Measurements from ENCODE around the gene RTTN. TPM values are rescaled to one million over a fixed set of nuclear protein-coding genes. Genes with fewer than 3 reads are reported as not detected.

The RTTN gene
- total and polyA plus RNA-seq, 4 donors, result 1.1 to 14.3 (median 8.8) TPM

DNA sequence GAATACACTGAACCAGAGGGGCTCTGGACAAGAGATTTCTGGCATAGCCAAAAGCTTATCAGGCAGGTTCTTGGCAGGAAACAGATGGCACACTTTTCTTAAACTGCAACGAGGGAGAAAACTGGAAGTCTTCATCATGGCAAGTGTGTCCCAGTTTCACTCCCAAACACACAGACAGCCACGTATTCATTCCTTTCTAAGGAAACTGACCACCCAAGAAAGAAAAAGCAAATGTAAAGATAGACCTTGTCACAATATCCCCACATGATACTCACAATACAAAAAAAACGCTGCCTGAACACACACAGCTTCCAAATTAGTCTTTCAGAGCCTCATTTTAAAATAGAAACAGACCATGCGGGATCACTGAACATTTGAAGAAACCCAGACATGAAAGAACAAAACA, 40.6 kb upstream of the RTTN start:
- WGBS, result 51% methylated on average over 4 of the region's 4 CpGs
- Histone ChIP-seq H3K4me1 (ENCODE audit: control insufficient read depth in 4 of 4, insufficient read depth in 4 of 4, low read length in 3 of 4) (no peaks in the 10 kb centered on the region), H3K4me3 (ENCODE audit: low read depth in 1 of 3, low read length in 3 of 3) (no peak overlapping the region), H3K27me3 (ENCODE audit: control insufficient read depth in 4 of 4, insufficient read depth in 4 of 4, low read length in 3 of 4) (no peaks in the 10 kb centered on the region), H3K9me3 (ENCODE audit: control insufficient read depth in 4 of 4, low read length in 3 of 4) (no peaks in the 10 kb centered on the region), H3K36me3 (ENCODE audit: control insufficient read depth in 4 of 4, insufficient read depth in 3 of 4, low read depth in 1 of 4, low read length in 3 of 4) (no peaks in the 10 kb centered on the region), H3K27ac (ENCODE audit: low read depth in 1 of 2, low read length in 2 of 2) (no peak overlapping the region), H3K9ac (ENCODE audit: low read depth in 1 of 2, low read length in 2 of 2) (no peak overlapping the region)
- no peak for DNase-seq (ENCODE audit: low spot score)
- no peak for TF ChIP-seq FOXA2 (IDR thresholded peaks at IDR 0.05)
- TF ChIP-seq YY1 (IDR thresholded peaks at IDR 0.05), result no peak
- TF ChIP-seq HNF4G (IDR thresholded peaks at IDR 0.05), result no peak
- TF ChIP-seq EGR1 (IDR thresholded peaks at IDR 0.05; ENCODE audit: low read depth in 2 of 2), result no peak
- TF ChIP-seq SP1 (IDR thresholded peaks at IDR 0.05), result no peak
- no peak for TF ChIP-seq FOXA1 (IDR thresholded peaks at IDR 0.05)
- TF ChIP-seq JUND (IDR thresholded peaks at IDR 0.05), result no peak
- TF ChIP-seq, protein P1, sequence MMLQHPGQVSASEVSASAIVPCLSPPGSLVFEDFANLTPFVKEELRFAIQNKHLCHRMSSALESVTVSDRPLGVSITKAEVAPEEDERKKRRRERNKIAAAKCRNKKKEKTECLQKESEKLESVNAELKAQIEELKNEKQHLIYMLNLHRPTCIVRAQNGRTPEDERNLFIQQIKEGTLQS (IDR thresholded peaks at IDR 0.05), result no peak
- no peak for TF ChIP-seq RAD21 (IDR thresholded peaks at IDR 0.05)
- TF ChIP-seq, protein P2, sequence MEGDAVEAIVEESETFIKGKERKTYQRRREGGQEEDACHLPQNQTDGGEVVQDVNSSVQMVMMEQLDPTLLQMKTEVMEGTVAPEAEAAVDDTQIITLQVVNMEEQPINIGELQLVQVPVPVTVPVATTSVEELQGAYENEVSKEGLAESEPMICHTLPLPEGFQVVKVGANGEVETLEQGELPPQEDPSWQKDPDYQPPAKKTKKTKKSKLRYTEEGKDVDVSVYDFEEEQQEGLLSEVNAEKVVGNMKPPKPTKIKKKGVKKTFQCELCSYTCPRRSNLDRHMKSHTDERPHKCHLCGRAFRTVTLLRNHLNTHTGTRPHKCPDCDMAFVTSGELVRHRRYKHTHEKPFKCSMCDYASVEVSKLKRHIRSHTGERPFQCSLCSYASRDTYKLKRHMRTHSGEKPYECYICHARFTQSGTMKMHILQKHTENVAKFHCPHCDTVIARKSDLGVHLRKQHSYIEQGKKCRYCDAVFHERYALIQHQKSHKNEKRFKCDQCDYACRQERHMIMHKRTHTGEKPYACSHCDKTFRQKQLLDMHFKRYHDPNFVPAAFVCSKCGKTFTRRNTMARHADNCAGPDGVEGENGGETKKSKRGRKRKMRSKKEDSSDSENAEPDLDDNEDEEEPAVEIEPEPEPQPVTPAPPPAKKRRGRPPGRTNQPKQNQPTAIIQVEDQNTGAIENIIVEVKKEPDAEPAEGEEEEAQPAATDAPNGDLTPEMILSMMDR (IDR thresholded peaks at IDR 0.05; ENCODE audit: low read depth, low read length, missing input control), result no peak
- TF ChIP-seq, protein P3, sequence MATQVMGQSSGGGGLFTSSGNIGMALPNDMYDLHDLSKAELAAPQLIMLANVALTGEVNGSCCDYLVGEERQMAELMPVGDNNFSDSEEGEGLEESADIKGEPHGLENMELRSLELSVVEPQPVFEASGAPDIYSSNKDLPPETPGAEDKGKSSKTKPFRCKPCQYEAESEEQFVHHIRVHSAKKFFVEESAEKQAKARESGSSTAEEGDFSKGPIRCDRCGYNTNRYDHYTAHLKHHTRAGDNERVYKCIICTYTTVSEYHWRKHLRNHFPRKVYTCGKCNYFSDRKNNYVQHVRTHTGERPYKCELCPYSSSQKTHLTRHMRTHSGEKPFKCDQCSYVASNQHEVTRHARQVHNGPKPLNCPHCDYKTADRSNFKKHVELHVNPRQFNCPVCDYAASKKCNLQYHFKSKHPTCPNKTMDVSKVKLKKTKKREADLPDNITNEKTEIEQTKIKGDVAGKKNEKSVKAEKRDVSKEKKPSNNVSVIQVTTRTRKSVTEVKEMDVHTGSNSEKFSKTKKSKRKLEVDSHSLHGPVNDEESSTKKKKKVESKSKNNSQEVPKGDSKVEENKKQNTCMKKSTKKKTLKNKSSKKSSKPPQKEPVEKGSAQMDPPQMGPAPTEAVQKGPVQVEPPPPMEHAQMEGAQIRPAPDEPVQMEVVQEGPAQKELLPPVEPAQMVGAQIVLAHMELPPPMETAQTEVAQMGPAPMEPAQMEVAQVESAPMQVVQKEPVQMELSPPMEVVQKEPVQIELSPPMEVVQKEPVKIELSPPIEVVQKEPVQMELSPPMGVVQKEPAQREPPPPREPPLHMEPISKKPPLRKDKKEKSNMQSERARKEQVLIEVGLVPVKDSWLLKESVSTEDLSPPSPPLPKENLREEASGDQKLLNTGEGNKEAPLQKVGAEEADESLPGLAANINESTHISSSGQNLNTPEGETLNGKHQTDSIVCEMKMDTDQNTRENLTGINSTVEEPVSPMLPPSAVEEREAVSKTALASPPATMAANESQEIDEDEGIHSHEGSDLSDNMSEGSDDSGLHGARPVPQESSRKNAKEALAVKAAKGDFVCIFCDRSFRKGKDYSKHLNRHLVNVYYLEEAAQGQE (IDR thresholded peaks at IDR 0.05), result no peak
- no peak for TF ChIP-seq HNF4A (conservative IDR thresholded peaks at IDR 0.05)
- TF ChIP-seq, protein P4, sequence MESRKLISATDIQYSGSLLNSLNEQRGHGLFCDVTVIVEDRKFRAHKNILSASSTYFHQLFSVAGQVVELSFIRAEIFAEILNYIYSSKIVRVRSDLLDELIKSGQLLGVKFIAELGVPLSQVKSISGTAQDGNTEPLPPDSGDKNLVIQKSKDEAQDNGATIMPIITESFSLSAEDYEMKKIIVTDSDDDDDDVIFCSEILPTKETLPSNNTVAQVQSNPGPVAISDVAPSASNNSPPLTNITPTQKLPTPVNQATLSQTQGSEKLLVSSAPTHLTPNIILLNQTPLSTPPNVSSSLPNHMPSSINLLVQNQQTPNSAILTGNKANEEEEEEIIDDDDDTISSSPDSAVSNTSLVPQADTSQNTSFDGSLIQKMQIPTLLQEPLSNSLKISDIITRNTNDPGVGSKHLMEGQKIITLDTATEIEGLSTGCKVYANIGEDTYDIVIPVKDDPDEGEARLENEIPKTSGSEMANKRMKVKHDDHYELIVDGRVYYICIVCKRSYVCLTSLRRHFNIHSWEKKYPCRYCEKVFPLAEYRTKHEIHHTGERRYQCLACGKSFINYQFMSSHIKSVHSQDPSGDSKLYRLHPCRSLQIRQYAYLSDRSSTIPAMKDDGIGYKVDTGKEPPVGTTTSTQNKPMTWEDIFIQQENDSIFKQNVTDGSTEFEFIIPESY (IDR thresholded peaks at IDR 0.05), result no peak
- TF ChIP-seq NR2F2 (IDR thresholded peaks at IDR 0.05), result no peak
- TF ChIP-seq GABPA (IDR thresholded peaks at IDR 0.05 in 1 of 2, conservative IDR thresholded peaks at IDR 0.05 in 1 of 2), result no peak
- no peak for TF ChIP-seq RXRA (IDR thresholded peaks at IDR 0.05)
